ENCODE measurements around the gene SLC29A3.

GRCh38 chr10:71282323-71282680 lies 36.8 kb upstream of the SLC29A3 start:
- TF ChIP-seq CTCF (optimal IDR thresholded peaks at IDR 0.05 in 1 of 3, IDR thresholded peaks at IDR 0.05 in 1 of 3, conservative IDR thresholded peaks at IDR 0.05 in 1 of 3; ENCODE audit: extremely low read depth in 1 of 3, insufficient read depth in 2 of 3, low read length in 3 of 3) (no peak), EZH2 (IDR thresholded peaks at IDR 0.05; ENCODE audit: low read length) (no peak)
